DOHH2 (cell line): Measurements from ENCODE around the gene AUTS2.

Experiments used
- EZH2phosphoT487 ChIP-seq: fragments of 200-600 bp; sonication (generic); IDR thresholded peaks from 2 replicates; pipeline ENCODE4 v1.6.1; 2017; ENCODE audit warnings: borderline replicate concordance, mild to moderate bottlenecking, antibody characterized with exemption, low read length, moderate library complexity, mixed read lengths
- TF ChIP-seq, protein P1 (sequence below): fragments of 200-600 bp; sonication (generic); IDR thresholded peaks from one replicate; pipeline ENCODE4 v1.5.1; 2014; ENCODE audit warnings: antibody characterized with exemption, mild to moderate bottlenecking, low read depth, low read length; ENCODE audit not compliant: poor library complexity, severe bottlenecking

DNA sequence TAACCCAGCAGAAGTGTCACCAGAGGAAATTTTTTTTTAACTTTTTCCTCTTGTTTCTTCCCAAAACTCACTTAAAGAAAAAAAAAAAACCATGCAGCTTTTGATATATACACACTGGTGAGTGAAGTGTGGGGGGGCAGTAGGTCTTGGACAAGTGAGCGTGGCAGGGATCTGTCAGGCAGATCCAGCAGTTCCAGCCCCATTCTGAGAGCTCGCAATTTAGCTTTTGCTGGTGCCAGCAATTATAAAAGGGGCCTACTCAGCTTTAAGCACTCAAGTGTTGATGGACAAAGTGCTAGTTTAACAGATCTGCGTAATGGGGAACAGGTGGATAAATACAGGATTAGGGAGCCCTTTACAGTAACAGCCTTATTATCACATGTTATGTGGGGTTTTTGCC, 914.5 kb downstream of the AUTS2 start:
- TF ChIP-seq, protein P1, sequence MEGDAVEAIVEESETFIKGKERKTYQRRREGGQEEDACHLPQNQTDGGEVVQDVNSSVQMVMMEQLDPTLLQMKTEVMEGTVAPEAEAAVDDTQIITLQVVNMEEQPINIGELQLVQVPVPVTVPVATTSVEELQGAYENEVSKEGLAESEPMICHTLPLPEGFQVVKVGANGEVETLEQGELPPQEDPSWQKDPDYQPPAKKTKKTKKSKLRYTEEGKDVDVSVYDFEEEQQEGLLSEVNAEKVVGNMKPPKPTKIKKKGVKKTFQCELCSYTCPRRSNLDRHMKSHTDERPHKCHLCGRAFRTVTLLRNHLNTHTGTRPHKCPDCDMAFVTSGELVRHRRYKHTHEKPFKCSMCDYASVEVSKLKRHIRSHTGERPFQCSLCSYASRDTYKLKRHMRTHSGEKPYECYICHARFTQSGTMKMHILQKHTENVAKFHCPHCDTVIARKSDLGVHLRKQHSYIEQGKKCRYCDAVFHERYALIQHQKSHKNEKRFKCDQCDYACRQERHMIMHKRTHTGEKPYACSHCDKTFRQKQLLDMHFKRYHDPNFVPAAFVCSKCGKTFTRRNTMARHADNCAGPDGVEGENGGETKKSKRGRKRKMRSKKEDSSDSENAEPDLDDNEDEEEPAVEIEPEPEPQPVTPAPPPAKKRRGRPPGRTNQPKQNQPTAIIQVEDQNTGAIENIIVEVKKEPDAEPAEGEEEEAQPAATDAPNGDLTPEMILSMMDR = no peak
- no peak for TF ChIP-seq EZH2phosphoT487
